ENCODE data around the gene RAP1B.

- TF ChIP-seq, protein P1, sequence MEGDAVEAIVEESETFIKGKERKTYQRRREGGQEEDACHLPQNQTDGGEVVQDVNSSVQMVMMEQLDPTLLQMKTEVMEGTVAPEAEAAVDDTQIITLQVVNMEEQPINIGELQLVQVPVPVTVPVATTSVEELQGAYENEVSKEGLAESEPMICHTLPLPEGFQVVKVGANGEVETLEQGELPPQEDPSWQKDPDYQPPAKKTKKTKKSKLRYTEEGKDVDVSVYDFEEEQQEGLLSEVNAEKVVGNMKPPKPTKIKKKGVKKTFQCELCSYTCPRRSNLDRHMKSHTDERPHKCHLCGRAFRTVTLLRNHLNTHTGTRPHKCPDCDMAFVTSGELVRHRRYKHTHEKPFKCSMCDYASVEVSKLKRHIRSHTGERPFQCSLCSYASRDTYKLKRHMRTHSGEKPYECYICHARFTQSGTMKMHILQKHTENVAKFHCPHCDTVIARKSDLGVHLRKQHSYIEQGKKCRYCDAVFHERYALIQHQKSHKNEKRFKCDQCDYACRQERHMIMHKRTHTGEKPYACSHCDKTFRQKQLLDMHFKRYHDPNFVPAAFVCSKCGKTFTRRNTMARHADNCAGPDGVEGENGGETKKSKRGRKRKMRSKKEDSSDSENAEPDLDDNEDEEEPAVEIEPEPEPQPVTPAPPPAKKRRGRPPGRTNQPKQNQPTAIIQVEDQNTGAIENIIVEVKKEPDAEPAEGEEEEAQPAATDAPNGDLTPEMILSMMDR (optimal IDR thresholded peaks at IDR 0.05 in 1 of 3, IDR thresholded peaks at IDR 0.05 in 1 of 3, conservative IDR thresholded peaks at IDR 0.05 in 1 of 3; ENCODE audit: extremely low read depth in 1 of 3, insufficient read depth in 2 of 3, low read length in 3 of 3): no peak
- no peak for TF ChIP-seq EZH2 (IDR thresholded peaks at IDR 0.05; ENCODE audit: low read length)
Observed at GRCh38 chr12:68617160-68617926, 6.6 kb downstream of the RAP1B start.
